T-helper 17 cell (primary cell): ENCODE results near the gene ZNF490. TPM values are rescaled to one million over a fixed set of nuclear protein-coding genes. Genes with fewer than 3 reads are reported as not detected.
"Not testable (repeated sequence)": the region's sequence is repeated elsewhere in the genome, so short reads cannot be mapped to it uniquely, and the experiment has no call there.

Experiments used
- ATAC-seq: fragments of 150-1000 bp; cut with Tn5 transposase; 2 replicates; pipeline ENCODE4 v1.10.0; 2021; ENCODE audit warnings: mild to moderate bottlenecking, moderate library complexity
- DNase-seq, 3 donors: peaks; one replicate each; pipeline versions ENCODE4 v3.0.0 to v3.0.0-alpha.2; 2020 to 2021
- H3K9me3 ChIP-seq: one replicate; pipeline ENCODE4 v1.7.0; 2013; ENCODE audit warnings: low read length, mild to moderate bottlenecking; ENCODE audit not compliant: control insufficient read depth, poor library complexity, severe bottlenecking
- H3K27ac Mint-ChIP-seq: one replicate; pipeline ENCODE4 v1.8.0; 2022; ENCODE audit warnings: mild to moderate bottlenecking, moderate library complexity, mixed read lengths
- H3K27me3 Mint-ChIP-seq: one replicate; pipeline ENCODE4 v1.8.0; 2022; ENCODE audit warnings: mixed read lengths
- H3K36me3 Mint-ChIP-seq: one replicate; pipeline ENCODE4 v1.8.0; 2022; ENCODE audit warnings: low read depth, mixed read lengths
- H3K4me1 Mint-ChIP-seq: one replicate; pipeline ENCODE4 v1.8.0; 2022; ENCODE audit warnings: mild to moderate bottlenecking, mixed read lengths
- H3K4me3 Mint-ChIP-seq: one replicate; pipeline ENCODE4 v1.8.0; 2022; ENCODE audit warnings: mild to moderate bottlenecking, moderate library complexity, mixed read lengths
- total RNA-seq, 4 donors: library from RNA in 2 of 4; stranded (reverse) in 2 of 4; gene quantifications; one replicate each; pipeline ENCODE4 v1.2.3 and lab custom pipeline; 2022 to 2026

ZNF490 gene
- total RNA-seq (1 to 10 TPM; 6.8 to 7.0 TPM), total RNA-seq (lab: John Stamatoyannopoulos, UW) (8.4 to 13.1 reads per million in 2 donors)

DNA sequence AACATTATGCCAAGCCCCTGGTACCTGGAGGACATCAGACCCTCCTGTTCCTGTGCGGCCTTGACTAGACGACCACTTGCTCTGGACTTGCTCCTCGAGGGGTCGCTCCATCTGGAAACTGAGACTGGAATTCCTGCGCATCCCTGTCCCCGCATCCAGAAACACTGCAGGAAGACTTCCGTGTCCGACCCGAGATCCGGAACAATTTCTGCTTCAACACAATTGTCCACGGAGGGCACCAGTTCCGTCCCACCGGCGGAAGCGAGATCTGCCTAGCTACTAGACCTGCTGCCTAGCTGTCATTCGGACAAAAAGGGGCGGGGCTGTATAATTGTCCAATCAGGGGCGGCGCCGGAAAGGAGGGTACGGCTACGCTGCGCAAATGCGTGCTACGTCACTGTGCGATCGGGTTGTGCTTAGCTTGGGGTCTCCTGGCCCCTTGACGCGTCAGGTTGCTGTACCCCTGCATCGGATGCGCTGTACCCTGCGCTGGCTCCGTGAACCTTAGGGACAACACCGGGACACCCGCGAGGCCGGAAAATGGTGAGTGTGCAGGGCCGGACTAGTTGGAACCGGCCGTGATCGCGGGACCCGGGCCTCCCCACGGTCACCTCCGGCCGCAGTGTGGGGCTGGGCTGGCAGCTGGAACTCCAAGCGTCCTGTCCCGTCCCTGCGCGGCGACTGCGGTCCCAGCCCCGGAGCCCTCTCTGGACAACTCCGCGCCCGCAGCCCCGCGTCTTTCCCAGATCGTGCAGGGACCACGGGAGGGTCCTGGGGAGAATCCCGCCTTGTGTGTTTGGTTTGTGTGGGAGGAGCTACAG lies at the start of gene ZNF490, which contains the start of gene ZNF791:
Gene ZNF490 (minus strand): TSS at position 274 of the 821 bp plus-strand sequence. CDS start 133 bp downstream, at position 141.
Gene ZNF791 (plus strand): TSS at position 381 of the 821 bp plus-strand sequence. CDS start 160 bp downstream, at position 541.
- peaks cover 3% of the 10 kb centered on the region for H3K36me3 Mint-ChIP-seq
- DNase-seq: peak; percentile 84 to 91 (median 89)
- peak; percentile 86 for ATAC-seq
- peak within 1 kb of the TSS; percentile 96 for H3K27ac Mint-ChIP-seq
- peak within 1 kb of the TSS; percentile 98 for H3K4me3 Mint-ChIP-seq
- no peaks in the 10 kb centered on the region for H3K9me3 ChIP-seq
- H3K27me3 Mint-ChIP-seq: no peaks in the 10 kb centered on the region
- peaks cover 23% of the 10 kb centered on the region for H3K4me1 Mint-ChIP-seq

DNA sequence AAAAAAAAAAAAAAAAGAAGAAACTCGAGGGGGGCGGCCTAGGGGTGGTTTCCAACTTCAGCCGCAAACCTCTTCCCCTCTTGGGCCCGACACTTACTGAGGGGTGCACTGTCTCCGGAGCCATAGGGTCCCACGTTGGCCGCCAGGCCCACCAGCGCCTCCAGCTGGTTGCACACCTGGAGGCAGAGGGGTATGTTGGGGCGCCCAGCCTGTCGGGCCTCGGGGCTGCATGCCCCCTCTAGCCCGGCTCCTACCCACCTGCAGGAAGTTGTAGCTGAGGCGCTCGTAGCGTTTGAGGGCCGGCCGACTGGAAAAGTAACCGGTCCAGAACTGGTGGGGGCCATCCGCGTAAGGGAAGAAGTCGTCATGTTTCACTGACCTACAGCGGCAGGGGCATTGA lies 47.4 kb upstream of the ZNF490 start:
- Mint-ChIP-seq H3K27ac (no peak overlapping the region), H3K27me3 (no peaks in the 10 kb centered on the region), H3K4me1 (peaks cover 5% of the 10 kb centered on the region), H3K36me3 (peaks cover 16% of the 10 kb centered on the region), H3K4me3 (no peak overlapping the region)
- no peaks in the 10 kb centered on the region for H3K9me3 ChIP-seq
- DNase-seq (no peak), ATAC-seq (no peak)

DNA sequence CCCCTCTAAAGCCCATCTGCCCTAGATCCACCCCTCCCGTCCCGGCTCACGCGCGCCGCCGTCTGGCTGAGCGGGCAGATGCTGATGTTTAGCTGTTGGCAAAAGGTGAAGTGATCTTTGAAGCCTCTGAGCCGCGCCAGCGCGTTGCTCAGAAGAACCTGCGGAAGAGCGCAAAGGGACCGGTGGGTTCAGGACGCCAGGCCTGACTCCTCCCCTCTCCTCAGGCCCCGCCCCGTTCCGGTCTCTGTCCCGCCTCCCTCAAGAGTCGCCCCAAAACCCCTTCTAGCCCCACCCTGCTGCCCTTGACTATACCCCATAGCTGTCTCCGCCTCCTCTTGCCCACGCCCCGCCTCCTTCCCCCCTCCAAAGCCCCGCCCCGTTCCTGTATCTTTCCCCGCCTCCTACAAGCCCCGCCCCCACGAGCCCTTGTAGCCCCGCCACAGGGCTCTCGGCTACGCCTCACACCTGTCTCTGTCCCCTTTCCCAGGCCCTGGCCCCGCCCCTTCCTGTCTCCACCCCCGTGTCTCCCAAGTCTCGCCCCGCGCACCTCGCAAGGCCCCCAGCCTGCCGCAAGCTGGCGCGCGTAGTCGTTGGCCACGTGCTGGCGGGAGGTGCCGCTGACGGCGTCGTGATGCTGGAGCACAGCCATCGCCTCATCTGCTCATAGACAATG lies 46.4 kb upstream of the ZNF490 start:
- ATAC-seq: peak; percentile 30
- Mint-ChIP-seq H3K36me3 (peaks cover 16% of the 10 kb centered on the region), H3K27me3 (no peaks in the 10 kb centered on the region), H3K4me3 (no peak overlapping the region), H3K27ac (no peak overlapping the region), H3K4me1 (peaks cover 5% of the 10 kb centered on the region)
- no peak for DNase-seq
- H3K9me3 ChIP-seq: no peaks in the 10 kb centered on the region

DNA sequence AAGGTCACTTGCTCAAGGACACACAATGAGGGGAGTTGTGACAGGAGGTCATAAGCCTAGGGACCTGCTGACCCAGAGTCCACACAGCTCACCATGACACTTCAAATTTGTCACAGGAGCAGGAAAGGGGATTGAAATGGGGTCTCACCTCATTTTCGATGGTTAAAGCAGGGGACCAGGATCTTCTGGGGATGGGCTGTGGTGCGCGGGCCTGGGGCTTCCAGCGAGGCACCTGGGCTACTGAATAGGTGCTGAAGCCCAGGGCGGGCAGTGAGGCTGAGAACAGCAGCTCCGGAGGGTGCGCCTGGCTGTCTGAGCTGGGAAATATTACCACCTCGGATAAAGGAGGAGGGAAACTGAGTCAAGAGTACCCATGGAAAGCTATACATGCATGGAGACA lies 44.9 kb upstream of the ZNF490 start:
- H3K4me1 Mint-ChIP-seq: peaks cover 5% of the 10 kb centered on the region
- H3K36me3 Mint-ChIP-seq: peaks cover 16% of the 10 kb centered on the region
- H3K27ac Mint-ChIP-seq: peak overlapping the region; percentile 41
- no peaks in the 10 kb centered on the region for H3K9me3 ChIP-seq
- ATAC-seq: no peak
- no peak overlapping the region for H3K4me3 Mint-ChIP-seq
- no peak for DNase-seq
- H3K27me3 Mint-ChIP-seq: no peaks in the 10 kb centered on the region

DNA sequence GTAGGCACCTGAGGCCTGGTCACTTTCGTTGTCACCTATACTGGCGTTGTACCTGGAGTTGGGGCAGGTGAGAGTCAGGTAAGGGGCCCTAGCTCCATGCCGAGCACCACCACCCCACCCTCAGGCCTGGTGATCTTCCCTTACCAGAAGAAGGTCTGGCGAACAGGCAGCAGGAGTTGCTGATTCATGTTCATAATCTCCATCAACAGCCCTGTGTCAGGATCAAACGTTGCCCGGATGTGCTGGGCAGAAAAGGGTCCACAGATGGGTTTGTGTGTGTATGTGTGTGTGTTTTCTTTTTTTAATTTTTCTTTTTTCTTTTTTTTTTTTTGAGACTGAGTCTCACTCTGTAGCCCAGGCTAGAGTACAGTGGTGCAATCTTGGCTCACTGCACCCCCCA lies 41.6 kb upstream of the ZNF490 start:
- Mint-ChIP-seq H3K4me1 (peaks cover 3% of the 10 kb centered on the region), H3K4me3 (no peak overlapping the region), H3K36me3 (peaks cover 9% of the 10 kb centered on the region), H3K27ac (no peak overlapping the region), H3K27me3 (no peaks in the 10 kb centered on the region)
- DNase-seq (no peak), ATAC-seq (no peak)
- H3K9me3 ChIP-seq: no peaks in the 10 kb centered on the region

DNA sequence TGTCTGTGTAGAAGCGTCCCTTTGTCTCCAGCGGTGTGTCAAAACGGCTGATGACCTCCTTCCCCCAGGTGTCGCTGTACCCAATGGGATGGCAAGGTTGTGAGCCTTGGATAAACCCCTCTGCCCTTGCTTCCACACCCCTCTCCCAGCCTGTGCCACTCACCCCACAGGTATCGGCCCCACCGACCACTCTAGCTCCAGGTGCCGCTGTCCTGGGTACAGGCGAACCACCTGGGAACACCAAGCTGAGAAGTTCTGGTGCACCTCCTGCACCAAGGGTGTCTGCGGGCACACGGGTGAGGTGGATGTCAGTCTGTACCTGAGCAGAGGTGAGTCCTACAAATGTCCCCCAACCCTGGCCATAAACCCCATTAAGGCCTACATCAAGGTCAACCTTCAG lies 39.3 kb upstream of the ZNF490 start:
- no peak for DNase-seq
- Mint-ChIP-seq H3K4me1 (no peaks in the 10 kb centered on the region), H3K4me3 (no peak overlapping the region), H3K36me3 (no peaks in the 10 kb centered on the region), H3K27me3 (no peaks in the 10 kb centered on the region), H3K27ac (no peak overlapping the region)
- no peak for ATAC-seq
- no peaks in the 10 kb centered on the region for H3K9me3 ChIP-seq

DNA sequence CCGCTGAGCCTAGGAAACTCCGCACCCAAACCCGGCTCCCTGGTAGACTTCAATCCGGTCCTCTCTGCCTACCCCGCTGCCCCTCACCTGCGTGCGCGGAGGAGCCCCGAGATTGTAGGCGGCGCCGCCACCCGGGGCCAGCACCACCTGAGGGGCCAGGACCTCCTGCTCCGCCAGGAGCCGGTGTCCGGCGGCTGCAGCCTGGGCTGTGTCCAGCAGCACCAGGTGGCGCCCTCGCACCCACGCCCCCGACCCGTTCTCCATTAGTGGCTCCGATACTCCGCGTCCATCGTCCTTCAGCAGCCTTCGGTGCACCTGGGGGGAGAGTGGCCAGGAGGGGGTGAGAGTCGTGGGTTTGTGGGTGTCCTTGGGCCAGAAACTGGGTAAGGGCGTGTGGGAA lies 37.5 kb upstream of the ZNF490 start:
- no peaks in the 10 kb centered on the region for H3K27me3 Mint-ChIP-seq
- no peak overlapping the region for H3K27ac Mint-ChIP-seq
- no peaks in the 10 kb centered on the region for H3K36me3 Mint-ChIP-seq
- no peak for ATAC-seq
- DNase-seq: no peak
- H3K4me3 Mint-ChIP-seq: no peak overlapping the region
- no peaks in the 10 kb centered on the region for H3K9me3 ChIP-seq
- no peaks in the 10 kb centered on the region for H3K4me1 Mint-ChIP-seq

DNA sequence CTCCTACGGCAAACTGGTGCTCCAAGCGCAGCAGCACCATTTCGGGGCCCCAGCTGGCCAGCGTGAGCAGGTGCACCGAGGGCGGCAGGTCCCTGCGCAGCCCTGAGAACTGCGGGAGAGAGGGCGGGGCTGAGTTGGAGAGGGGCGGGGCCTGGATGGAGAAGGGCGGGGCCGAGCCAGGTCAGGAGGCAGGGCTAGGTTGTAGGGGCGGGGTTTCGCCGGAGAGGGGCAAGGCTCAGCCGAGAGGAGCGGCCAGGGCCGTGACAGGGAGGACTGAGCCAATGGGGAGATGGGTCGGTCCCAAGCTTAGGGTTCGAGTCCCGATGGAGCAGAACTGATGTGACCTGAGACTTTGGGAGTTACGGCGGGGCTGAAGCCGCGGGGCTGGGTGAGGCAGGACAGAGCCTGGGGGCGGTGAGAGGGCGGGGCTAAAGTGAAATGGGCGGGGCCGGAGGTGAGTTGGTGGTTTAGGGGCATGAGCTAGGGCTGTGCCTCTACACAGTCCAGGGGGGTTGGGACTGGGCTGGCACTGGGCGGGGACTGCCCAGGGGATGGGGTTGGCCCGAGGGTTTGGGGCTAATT lies 37.0 kb upstream of the ZNF490 start:
- Mint-ChIP-seq H3K4me1 (no peaks in the 10 kb centered on the region), H3K27me3 (no peaks in the 10 kb centered on the region), H3K36me3 (no peaks in the 10 kb centered on the region), H3K27ac (no peak overlapping the region), H3K4me3 (peak overlapping the region; percentile 7)
- no peaks in the 10 kb centered on the region for H3K9me3 ChIP-seq
- ATAC-seq (peak; percentile 74), DNase-seq (peak in 1 of 3 donors; percentile 24)

DNA sequence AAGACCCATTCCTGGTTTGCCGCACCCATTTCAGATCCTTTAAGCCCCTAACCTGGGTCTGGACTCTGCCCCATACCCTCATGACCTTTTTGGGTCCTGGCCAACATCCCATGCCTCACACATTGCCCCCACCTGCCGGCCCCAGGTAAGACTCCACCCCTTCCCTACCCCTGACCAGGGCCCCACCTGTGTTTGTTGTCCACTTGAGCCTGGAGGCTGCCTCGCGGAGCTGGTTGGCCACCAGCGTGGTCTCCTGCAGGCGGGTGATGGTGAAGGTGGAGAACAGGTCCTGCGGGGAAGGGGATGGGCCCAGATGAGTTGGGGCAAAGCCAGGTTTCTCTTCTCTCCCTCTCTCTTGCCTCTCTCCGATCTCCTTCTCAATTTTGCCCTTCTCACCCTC lies 36.4 kb upstream of the ZNF490 start:
- no peak overlapping the region for H3K27ac Mint-ChIP-seq
- no peak for ATAC-seq
- no peaks in the 10 kb centered on the region for H3K36me3 Mint-ChIP-seq
- H3K9me3 ChIP-seq: no peaks in the 10 kb centered on the region
- H3K4me3 Mint-ChIP-seq: peak overlapping the region; percentile 39
- DNase-seq: no peak
- H3K27me3 Mint-ChIP-seq: no peaks in the 10 kb centered on the region
- H3K4me1 Mint-ChIP-seq: no peaks in the 10 kb centered on the region

DNA sequence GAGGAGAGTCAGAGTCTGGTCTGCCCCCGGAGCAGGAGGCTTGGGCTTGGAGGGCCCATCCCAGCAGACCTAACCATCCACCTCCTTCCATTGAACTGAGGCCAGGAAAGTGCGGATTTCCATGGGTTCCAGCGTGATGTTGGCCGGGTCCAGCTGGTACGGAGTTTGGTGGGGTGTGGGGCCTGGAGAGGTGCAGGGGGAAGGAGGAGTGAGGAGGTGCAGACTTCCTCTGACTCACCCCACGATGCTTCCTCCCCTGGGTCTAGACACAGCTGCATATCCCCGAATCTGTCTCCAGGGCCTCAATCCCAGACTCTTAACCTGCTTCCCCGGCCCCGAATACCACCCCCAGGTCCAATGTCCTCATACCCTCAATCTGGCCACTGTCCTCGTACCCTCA lies 35.9 kb upstream of the ZNF490 start:
- no peaks in the 10 kb centered on the region for H3K9me3 ChIP-seq
- no peak for DNase-seq
- no peak for ATAC-seq
- Mint-ChIP-seq H3K36me3 (no peaks in the 10 kb centered on the region), H3K27ac (peak overlapping the region; percentile 51), H3K4me3 (peak overlapping the region; percentile 39), H3K27me3 (no peaks in the 10 kb centered on the region), H3K4me1 (no peaks in the 10 kb centered on the region)

DNA sequence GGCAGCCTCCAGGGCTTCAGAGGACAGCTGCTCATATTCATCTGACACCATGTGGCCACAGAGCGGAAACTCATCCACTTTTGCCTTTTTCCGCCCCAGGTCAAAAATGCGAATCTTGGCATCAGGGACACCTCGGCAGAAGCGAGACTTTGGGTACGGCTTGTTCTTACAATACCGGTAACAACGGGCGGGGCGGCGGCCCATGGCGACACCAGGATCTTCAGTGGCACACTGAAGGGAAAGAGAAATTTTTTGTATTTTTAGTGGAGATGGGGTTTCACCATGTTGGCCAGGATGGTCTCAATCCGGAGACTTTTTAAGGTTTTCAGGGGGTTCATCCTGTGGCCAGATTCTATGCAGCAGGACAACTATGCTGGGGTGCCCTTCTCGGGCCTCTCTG lies 33.1 kb upstream of the ZNF490 start:
- not testable (repeated sequence) for ATAC-seq, H3K9me3 ChIP-seq, H3K27ac Mint-ChIP-seq, DNase-seq, H3K4me3 Mint-ChIP-seq, H3K36me3 Mint-ChIP-seq, H3K4me1 Mint-ChIP-seq, H3K27me3 Mint-ChIP-seq

DNA sequence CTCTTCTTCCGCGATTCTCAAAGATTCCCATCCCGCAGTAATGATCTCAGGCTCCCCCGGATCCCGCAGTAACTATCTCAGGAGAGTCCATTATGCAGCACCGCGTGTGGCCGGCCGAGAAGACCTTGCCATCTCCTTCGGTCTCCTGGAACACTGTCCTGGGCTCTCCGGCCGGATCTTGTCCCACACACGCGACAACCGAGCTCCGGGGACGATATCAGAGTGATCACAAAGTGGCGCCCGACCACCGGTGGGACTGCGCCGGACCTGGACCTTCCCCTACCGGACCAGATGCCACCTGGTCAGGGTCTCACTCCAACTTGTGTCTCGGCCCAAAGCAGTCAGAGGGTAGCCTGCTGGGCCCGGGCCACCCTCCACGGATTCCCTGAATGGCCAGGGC lies 31.9 kb upstream of the ZNF490 start:
- Mint-ChIP-seq H3K4me3 (no peak overlapping the region), H3K27me3 (no peaks in the 10 kb centered on the region), H3K4me1 (peaks cover 6% of the 10 kb centered on the region), H3K36me3 (no peaks in the 10 kb centered on the region), H3K27ac (peak overlapping the region; percentile 27)
- DNase-seq: no peak
- H3K9me3 ChIP-seq: no peaks in the 10 kb centered on the region
- no peak for ATAC-seq

DNA sequence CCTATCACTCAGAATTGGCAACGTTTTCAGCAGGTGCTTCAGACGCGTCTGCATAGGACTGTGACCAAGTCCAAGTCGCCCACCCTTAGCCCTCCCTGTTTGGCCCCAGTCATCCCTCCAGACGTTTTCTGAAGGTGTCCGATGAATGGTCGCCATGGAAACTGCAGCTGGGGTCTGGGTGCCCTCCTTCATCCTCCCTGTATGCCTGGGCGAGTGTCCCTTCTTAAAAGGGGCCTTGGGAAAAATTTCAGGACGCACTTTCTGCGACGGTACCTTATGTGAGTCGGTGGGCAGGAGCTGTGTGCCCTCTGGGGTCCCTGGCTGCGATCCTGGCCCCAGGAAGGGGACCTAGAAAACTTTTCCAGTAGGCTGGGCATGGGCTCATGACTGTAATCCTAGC lies 30.8 kb upstream of the ZNF490 start:
- Mint-ChIP-seq H3K4me1 (peaks cover 9% of the 10 kb centered on the region), H3K27ac (no peak overlapping the region), H3K27me3 (no peaks in the 10 kb centered on the region), H3K4me3 (no peak overlapping the region), H3K36me3 (no peaks in the 10 kb centered on the region)
- DNase-seq (no peak), ATAC-seq (no peak)
- H3K9me3 ChIP-seq: no peaks in the 10 kb centered on the region
